PC-9 (cell line): Measurements from ENCODE around the gene PELI1.

ENCODE experiments used
- EZH2 ChIP-seq: fragments of 200-600 bp; sonication (generic); IDR thresholded peaks from 2 replicates; pipeline ENCODE4 v1.8.0; 2017; ENCODE audit warnings: antibody characterized with exemption, low read depth
- TF ChIP-seq, protein P1 (sequence below): fragments of 200-600 bp; sonication (generic); conservative IDR thresholded peaks from 2 replicates; pipeline ENCODE4 v1.6.1; 2017; ENCODE audit warnings: mixed run types, antibody characterized with exemption, mild to moderate bottlenecking, moderate library complexity

DNA sequence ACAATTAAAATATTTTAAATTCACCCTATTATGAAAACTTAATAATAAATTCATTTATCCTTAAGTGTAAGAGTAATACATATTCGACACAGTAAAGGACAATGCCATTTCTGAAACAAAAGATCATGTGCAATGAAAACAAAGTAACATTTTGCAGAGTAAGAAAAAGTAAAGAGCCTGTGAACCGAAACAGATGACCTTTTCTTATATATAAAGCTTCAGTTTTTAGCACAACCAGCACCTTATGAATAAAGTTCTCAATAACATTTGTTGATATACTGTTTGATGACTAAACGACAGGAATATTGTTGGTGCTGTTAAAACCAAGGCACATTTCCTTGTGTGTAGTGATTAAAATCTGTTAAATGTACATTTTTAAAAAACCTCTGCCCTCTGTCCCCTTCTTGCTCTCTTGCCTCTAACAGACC lies 1.5 kb downstream of the PELI1 start:
- TF ChIP-seq, protein P1, sequence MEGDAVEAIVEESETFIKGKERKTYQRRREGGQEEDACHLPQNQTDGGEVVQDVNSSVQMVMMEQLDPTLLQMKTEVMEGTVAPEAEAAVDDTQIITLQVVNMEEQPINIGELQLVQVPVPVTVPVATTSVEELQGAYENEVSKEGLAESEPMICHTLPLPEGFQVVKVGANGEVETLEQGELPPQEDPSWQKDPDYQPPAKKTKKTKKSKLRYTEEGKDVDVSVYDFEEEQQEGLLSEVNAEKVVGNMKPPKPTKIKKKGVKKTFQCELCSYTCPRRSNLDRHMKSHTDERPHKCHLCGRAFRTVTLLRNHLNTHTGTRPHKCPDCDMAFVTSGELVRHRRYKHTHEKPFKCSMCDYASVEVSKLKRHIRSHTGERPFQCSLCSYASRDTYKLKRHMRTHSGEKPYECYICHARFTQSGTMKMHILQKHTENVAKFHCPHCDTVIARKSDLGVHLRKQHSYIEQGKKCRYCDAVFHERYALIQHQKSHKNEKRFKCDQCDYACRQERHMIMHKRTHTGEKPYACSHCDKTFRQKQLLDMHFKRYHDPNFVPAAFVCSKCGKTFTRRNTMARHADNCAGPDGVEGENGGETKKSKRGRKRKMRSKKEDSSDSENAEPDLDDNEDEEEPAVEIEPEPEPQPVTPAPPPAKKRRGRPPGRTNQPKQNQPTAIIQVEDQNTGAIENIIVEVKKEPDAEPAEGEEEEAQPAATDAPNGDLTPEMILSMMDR, result no peak
- no peak for TF ChIP-seq EZH2
